GM10248 (cell line): Measurements from ENCODE around the gene NLRC5.

ENCODE experiments used
- CTCF ChIA-PET: fragments of 300-600 bp; sonication (Branson Sonifier 250); formaldehyde crosslinking; extraction: SDS; loops from one replicate; lab custom pipeline; 2021; ENCODE audit warnings: antibody characterized with exemption; lab: Yijun Ruan, JAX
- POLR2A ChIA-PET: fragments of 350-650 bp; sonication (Branson Sonifier 250); formaldehyde crosslinking; extraction: SDS; loops from one replicate; lab custom pipeline; 2020; ENCODE audit warnings: antibody characterized with exemption; lab: Yijun Ruan, JAX
- DNase-seq: peaks from one replicate; pipeline ENCODE4 v3.0.0; 2012; ENCODE audit errors: extremely low spot score
- CTCF ChIP-seq: IDR thresholded peaks from 2 replicates; pipeline ENCODE4 v1.5.1; 2012; ENCODE audit warnings: mild to moderate bottlenecking, low read depth; ENCODE audit errors: extremely low read depth, missing control alignments, control extremely low read depth

NLRC5 gene

DNA sequence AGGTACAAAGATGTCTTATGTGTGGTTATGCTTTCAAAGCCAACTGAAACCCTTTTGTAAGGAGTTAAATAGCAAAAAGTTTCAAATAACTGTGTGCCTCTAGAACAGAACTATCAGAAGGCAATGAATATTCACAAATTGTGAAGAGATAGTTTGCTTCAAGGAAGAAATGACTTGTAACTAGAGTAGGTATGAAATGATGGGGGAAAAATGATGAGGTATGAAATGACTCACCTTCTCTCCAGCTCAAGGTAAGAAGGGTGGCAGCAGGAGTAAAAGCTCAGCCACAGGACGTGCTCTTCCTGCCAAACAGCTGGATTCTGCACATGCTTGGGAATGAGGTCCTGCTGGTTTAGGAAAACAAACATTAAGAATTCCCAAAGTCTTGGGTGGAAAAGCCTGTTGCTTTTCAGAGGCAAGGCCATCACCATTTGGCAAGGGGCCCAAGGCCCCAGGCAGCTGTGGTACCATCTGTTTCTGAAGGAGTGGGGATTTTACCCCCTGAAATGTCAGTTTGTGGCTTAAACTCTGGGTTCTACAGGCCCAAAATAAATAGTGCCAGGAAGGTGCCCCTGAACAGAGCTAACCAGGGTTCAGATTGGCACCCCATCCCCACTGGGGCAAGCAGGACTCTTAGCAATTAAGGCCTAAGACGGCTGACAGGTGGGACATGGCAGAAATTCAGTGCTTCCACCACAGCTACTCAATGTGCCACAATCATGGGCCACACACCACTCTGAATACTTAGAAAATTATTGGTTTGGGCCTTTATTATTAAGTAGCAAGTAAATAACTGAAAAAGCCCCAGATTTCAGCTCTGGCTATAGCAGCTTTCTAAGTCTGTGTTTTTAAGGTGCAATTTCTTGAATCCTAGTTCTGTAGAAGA, 44.2 kb upstream of the NLRC5 start:
- DNase-seq: no peak
- ChIA-PET POLR2A (interaction anchor here (0.6 to 1.7 kb wide), 13 partner anchors 9 to 544 kb away, joined by 3 to 25 read pairs (median 4); partner anchors contain the start of gene HERPUD1), CTCF (interaction anchor here (1.2 to 3.4 kb wide), 4 partner anchors 8 to 101 kb away, joined by 3 to 12 read pairs (median 10); no protein-coding TSS in a partner anchor)
- TF ChIP-seq CTCF: no peak

DNA sequence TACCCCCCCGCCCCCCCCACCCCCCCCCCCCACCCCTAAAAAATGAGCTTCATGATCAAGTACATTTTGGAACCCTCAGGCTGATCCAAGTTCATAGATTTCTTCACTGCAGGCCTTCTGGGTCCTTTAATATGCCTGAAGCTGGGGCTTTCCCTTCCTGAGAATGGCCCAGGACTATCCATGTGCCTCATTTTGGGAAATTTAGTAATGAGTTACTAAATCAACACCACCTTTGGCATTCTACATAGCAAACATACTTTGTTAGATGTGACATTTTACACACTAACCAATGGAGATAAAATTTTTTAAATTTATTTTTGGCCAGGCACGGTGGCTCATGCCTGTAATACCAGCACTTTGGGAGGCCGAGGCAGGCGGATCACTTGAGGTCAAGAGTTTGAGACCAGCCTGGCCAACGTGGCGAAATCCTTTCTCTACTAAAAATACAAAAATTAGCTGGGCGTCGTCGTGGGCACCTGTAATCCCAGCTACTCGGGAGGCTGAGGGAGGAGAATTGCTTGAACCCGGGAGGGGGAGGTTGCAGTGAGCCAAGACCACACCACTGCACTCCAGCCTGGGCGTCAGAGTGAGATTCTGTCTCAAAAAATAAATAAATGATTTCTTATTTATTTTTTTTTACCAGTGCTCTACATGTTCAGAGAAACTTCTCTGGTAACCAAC, 43.4 kb upstream of the NLRC5 start:
- POLR2A ChIA-PET: interaction anchor here (0.6 to 1.7 kb wide), 12 partner anchors 10 to 519 kb away, joined by 3 to 25 read pairs (median 4); partner anchors contain the start of gene HERPUD1
- CTCF ChIA-PET: interaction anchor here (1.3 to 3.4 kb wide), 3 partner anchors 9 to 77 kb away, joined by 5 to 12 read pairs (median 12); no protein-coding TSS in a partner anchor
- no peak for TF ChIP-seq CTCF

DNA sequence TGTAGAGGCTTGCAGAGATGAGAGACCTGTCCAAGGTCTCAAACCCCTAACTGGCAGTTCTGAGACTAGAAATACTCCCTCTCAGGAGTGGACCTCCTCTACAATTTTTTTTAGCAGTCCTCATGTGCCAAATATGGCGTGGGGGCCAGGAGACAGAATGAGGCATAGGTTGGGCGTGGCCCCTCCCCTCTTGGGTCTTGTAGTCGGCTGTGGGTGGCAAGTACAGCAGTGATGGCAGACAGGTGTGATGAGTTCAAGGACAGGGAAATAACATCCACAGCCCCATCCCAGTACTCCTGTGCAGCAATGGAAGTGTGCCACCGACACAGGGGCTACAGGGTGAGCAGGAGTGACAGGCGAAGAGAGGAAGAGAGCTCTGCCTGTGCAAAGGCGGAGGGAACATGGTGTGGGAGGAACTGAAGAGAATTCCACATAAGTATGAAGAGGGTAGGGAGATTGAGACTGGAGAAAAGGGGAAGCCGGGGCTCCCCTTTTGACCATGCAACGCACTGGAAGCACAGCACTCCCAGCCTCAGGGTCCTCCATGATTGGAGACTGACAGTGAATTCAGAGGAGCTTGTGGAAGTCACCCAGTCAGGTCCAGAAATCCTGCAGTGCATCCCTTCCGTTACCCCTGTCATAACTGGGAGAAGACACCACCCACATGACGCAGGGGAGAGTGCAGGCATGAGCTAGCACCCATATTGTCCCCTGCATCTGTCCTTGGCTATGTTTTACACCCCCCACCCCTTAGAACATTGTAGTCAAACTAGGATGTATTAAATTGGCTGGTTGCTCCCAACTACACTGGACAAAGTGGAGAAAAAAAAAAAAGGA, 42.4 kb upstream of the NLRC5 start:
- no peak for DNase-seq
- TF ChIP-seq CTCF: no peak
- POLR2A ChIA-PET: interaction anchor here (0.6 to 1.8 kb wide), 10 partner anchors 9 to 455 kb away, joined by 3 to 13 read pairs (median 4); partner anchors contain the start of gene HERPUD1
- CTCF ChIA-PET: interaction anchor here (1.2 to 12.7 kb wide), 6 partner anchors 9 to 80 kb away, joined by 3 to 209 read pairs (median 4); partner anchors contain the start of gene CETP

More for the DNA sequence above, 43.4 kb upstream of the NLRC5 start:
- no peak for DNase-seq

DNA sequence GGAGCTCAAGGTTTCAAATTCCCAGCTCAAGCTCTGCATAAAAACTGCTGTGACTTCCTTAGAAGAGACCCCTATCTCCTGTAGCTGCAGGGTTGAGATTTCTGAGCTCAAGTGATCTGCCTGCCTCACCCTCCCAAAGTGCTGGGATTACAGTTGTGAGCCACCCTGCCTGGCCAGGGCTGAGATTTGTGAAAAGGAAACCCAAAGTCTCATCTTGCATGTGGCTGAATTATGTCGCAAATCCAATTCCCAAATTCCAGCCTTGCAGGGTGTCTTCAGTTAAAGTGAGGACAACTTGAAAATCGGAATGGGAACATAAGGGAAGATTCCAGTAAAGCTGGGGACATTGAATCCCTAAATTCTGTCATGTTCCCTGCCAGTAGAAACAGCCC, 41.8 kb upstream of the NLRC5 start:
- TF ChIP-seq CTCF: no peak
- no peak for DNase-seq
- POLR2A ChIA-PET: interaction anchor here (0.6 to 1.8 kb wide), 10 partner anchors 9 to 454 kb away, joined by 3 to 13 read pairs (median 4); partner anchors contain the start of gene HERPUD1
- CTCF ChIA-PET: interaction anchor here (1.2 to 12.7 kb wide), 5 partner anchors 8 to 81 kb away, joined by 3 to 209 read pairs (median 4); partner anchors contain the start of gene CETP

- ChIA-PET POLR2A (interaction anchor here (0.7 to 1.8 kb wide), 7 partner anchors 10 to 440 kb away, joined by 3 to 13 read pairs (median 4); partner anchors contain the start of gene HERPUD1), CTCF (interaction anchor here (1.2 to 12.7 kb wide), 3 partner anchors 8 to 22 kb away, joined by 3 to 209 read pairs (median 4); partner anchors contain the start of gene CETP)
These were observed 41.1 kb upstream of the NLRC5 start for GRCh38 chr16:56948234-56948633.

More at GRCh38 chr16:56948234-56948633, 41.1 kb upstream of the NLRC5 start:
- TF ChIP-seq CTCF: no peak
- DNase-seq: no peak
